Activated gamma-delta T cell treated with anti-CD3 and anti-CD28 coated beads, Interleukin-2, amount 50 U/mL, for 16 hours (primary cell): ENCODE data around the gene RPS19BP1.
"Not testable (repeated sequence)": the region's sequence is repeated elsewhere in the genome, so short reads cannot be mapped to it uniquely, and the experiment has no call there.

Experiments
- DNase-seq: peaks from one replicate; pipeline ENCODE4 v3.0.0-alpha.2; 2020; ENCODE audit warnings: low read depth

Gene RPS19BP1

DNA sequence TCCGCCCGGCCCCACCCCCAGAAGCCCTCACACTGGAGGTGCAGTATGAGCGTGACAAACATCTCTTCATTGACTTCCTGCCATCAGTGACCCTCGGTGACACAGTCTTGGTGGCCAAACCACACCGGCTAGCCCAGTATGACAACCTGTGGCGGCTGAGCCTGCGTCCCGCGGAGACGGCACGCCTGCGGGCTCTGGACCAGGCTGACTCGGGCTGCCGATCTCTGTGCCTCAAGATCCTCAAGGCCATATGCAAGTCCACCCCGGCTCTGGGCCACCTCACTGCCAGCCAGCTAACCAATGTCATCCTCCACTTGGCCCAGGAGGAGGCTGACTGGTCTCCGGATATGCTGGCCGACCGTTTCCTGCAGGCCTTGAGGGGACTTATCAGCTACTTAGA lies 18.8 kb downstream of the RPS19BP1 start:
- DNase-seq, result no peak

DNA sequence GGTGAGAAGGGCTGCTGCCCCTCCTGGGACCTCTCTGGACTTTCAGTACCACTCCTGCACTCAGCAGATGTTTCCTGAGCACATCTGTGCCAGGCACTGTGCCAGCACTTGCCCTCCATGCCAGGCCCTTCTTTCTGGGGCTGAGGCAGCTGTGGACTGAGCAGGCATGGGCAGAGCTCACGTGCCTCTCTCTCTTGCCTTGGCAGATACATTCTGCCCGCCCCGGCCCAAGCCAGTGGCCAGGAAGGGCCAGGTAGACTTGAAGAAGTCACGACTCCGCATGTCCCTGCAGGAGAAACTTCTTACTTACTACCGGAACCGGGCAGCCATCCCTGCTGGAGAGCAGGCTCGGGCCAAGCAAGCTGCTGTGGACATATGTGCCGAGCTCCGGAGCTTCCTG lies 20.5 kb downstream of the RPS19BP1 start:
- DNase-seq, result no peak

DNA sequence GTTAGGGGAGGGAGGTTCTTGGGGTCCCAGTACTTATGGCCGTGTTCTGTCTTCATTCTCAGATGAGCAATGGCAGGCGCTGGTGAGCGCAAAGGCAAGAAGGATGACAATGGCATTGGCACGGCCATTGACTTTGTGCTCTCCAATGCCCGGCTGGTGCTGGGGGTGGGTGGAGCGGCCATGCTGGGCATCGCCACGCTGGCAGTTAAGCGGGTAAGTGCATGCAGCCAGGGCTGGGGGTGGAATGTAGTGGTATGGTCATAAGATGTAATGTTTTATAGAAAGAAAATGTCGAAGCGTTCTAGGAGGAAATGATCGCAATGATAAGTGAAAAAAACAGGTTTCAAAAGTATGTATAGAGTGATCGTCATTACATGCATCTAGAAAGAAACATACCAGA lies 21.3 kb downstream of the RPS19BP1 start:
- no peak for DNase-seq

DNA sequence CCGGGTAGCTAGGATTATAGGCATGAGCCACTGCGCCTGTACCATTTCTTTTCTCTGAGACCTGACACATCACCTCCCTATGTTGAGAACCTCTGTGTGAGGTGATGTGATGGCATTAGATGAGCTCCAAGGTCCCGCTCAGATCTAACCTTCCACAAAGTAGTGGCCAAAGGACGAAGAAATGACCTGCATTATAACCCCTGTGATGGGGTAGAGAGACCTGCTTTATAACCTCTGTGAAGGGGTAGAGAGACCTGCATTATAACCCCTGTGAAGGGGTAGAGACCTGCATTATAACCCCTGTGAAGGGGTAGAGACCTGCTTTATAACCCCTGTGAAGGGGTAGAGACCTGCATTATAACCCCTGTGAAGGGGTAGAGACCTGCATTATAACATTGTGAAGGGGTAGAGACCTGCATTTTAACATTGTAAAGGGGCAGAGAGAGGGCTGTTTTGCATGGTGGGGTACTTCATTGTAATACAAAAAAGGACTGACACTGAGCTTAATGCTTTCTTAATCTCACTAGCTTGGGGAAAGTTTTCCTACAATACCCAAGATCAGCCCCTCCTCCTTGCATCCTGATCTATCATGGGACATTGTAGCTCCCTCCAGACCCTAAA lies 21.9 kb downstream of the RPS19BP1 start:
- no peak for DNase-seq

DNA sequence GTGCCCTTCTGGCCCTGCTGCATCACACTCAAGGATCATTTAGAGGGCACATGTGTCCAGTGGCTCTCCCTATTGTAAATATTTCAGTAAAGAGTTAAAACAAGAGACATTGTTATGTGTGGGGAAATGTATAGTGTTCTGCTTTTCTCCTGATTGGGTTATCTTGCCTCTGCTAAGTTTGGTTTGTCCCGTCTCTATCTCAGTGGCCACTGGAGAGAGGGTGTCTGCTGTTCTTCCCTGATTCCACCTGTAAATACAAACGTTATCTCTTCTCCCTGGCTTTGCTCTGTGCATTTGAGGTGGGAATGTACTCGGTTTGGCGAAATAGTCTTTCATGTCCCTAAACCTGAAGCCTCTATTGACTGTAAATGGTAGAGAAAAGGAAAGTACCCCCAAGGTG lies 24.2 kb downstream of the RPS19BP1 start:
- no peak for DNase-seq

DNA sequence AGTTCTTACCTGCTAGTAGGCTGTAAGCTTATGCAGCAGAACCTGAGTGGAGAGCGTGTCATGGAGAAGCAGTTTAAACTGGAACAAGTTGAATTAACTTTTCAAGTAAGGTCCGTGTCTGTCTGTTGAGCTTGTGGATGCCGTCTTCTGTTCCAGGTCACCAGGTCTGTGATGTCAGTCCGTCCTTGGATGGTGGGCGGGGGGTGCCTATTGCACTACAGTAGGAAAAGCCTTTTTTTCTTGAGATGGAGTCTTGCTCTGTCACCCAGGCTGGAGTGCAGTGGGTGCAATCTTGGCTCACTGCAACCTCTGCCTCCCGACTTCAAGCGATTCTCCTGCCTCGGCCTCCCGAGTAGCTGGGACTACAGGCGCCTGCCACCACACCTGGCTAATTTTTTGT lies 25.5 kb downstream of the RPS19BP1 start:
- DNase-seq, result not testable (repeated sequence)

DNA sequence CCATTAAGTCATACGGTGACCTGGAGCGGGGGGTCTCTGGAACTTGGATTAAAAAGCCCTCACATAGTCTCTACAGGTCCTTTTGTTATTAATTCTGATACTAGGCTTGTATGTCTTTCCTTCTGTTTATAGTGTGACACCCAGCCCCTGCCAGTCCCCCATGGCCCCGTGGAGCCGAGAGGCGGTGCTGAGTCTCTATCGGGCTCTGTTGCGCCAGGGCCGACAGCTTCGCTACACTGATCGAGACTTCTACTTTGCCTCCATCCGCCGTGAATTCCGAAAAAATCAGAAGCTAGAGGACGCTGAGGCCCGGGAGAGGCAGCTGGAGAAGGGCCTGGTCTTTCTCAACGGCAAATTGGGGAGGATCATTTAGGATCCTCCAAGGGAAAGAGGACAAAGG lies 28.5 kb downstream of the RPS19BP1 start:
- DNase-seq, result no peak

DNA sequence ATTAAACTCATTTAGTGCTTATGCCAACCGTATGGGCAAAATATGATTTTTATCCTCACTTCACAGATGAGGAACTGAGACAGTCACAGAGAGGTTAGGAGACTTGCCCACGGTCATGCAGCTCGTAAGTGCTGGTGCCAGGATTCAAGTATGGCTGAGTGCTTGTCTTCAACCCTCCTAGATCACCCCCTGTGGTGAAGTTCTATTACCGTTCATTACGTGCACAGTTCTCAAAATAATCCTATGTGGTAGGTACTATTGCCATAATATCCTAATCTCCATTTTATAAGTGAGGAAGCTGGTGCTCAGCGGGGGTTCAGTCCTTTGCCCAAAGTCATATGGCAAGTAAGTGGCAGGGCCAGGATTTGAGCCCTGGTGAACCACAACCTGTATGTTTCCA lies 28.9 kb downstream of the RPS19BP1 start:
- DNase-seq, result no peak

DNA sequence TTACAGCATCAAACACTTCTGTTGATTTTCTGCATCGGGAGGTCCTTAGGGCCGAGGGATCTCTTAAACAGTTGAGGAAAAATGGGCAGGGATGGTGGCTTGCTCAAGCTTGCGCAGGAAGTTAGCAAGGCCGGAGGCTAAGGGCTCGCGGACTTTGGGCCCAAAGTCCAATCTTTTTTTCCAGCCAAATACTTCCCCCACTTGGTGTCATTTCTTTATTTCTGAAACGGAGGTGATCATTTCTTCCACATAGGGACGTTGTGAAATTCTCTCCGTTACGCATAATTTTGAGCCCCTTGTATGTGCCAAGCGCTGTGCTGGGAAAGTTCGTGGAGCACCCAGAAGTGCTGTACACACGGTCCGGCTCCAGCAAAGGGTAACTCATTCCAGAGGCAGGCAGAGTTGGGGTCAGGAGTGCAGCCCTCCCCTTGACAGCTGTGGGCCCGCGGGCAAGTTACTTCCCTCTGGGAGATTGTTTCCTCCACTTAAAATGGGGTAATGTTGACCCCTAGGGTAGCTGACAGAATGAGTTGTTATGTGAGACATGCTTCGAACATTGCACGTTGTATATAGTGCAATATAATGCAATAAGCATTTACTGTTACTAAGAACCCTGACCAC lies 29.6 kb downstream of the RPS19BP1 start:
- DNase-seq, result no peak

DNA sequence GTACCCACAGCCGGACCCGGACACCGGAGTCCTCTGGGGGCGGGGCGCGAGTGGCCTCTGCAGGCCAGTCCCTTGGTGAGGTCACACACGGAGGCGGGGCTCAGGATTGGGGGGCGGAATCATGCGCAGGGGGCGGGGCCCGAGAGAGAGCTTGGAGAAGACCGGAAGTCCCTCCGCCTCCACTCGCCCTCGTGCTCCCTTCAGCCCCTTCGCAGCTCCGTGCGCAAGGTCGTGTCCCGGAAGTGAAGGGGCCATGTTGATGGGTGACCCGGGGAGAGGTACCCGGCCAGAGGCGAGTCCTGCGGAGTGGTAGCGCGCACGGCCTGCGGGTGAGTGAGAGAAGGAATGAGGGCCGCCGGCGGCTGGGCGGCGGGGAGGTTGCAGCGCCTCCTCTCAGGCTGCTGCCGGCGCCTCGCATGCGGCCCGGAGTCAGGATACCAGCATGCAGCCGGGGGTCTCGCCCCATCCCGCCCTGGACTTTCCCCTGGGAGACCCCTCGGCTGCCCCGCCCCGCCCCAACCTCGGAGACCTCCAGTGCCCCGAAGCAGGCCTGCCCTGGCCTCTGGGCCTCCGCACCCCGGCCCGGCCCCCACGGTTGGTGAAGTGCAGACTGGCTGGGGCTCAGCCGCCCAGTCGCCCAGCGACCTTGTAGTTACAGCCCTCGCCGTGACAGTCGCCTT lies 30.3 kb downstream of the RPS19BP1 start, which contains the start of gene MIEF1:
Gene MIEF1, plus strand, starts transcription at position 182 of the 680 bp plus-strand sequence. CDS start 9,005 bp downstream, outside the sequence.
- DNase-seq, result peak; percentile 86

DNA sequence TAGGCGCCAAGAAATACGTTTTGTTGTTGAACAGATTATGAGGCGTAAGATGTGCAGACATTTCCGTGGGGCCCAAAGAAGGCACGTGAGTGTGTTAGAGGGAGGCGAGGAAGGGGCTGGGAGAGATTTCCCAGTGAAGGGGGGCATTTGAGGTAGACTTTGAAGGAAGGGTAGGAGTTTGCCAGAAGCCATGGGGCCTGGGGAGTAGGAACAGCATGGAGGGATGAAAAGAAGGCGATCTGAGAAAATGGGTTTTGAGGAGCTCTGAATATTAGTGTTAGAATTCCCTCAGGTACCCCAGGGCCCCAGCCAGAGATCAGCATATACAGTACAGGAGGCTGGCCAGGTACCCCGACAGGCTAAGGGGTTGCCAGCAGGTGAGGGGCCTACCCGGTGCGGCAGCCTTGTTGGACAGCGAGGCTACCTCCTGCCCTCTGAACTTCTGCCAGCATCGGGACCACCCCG lies 30.9 kb downstream of the RPS19BP1 start:
- DNase-seq, result no peak

DNA sequence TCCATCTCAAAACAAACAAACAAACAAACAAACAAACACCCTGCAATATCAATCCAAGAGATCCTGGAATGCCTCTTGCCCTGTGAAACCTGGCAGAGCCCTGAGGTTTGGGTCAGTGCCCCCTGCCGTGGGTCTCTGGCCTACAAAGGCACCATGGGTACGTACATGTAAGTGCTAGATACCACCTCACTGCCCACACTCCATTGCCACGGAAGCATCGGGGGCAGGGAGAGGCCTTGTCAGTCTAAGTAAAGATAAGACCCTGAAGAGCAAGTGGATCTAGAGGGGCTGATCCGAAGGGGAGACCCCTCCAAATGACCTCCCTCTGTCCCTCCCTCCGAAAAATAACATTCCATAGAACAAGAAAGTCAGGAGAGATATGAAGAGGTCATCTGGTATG lies 32.4 kb downstream of the RPS19BP1 start:
- no peak for DNase-seq

DNA sequence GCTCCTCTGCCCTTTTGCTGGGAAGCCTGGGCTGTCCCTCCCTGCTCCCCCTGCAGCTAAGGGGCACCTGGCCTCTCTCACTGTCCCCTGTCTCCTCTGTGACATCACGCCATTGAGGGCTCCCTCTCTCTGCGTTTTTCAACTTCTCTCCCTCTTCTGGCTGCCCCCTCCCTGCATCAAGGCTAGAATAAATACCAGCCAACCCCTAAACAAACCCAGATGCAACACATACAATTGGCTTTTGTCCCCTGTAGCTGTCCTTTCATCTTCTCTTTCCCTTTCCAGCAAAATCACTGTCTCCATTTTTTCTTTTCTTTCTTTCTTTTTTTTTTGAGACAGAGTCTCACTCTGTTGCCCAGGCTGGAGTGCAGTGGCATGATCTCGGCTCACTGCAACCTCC lies 33.7 kb downstream of the RPS19BP1 start:
- no peak for DNase-seq

DNA sequence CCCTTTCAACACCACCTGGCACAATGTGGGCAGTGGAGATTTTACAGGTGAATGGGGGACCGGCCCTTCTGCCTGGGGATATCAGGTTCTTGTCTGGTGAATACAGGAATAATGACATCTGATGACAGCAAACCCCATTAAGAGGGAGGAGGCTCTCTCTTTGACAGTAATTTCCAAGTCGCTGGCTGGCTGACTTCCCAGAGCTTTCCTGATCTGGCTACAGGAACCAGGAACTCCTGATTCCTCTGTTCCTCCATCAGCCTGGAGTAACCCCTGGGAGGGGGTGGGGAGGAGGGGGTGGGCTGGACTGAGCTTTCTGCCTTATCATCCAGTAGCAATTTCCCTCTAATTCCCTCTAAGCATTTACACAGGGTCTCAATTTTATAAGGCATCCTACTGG lies 34.2 kb downstream of the RPS19BP1 start:
- no peak for DNase-seq

DNA sequence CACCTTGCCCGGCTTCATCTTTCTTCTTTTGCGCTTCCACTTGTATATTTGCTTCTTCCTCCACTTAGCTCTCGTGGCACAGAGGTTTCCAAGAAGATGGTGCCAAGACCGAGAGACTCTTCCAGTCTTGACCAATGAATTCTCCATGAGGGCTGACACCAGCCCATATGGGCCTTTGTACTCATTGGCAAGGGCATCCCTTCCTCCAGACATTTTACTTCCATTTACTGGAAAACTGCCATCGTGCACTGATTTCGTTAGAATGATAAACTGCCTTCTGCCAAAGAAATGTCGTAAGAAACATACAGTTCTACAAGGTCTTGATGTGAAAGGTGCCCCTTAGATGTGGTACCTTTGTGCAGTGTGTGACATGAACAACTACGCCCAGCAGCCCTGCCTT lies 35.1 kb downstream of the RPS19BP1 start:
- DNase-seq, result no peak

DNA sequence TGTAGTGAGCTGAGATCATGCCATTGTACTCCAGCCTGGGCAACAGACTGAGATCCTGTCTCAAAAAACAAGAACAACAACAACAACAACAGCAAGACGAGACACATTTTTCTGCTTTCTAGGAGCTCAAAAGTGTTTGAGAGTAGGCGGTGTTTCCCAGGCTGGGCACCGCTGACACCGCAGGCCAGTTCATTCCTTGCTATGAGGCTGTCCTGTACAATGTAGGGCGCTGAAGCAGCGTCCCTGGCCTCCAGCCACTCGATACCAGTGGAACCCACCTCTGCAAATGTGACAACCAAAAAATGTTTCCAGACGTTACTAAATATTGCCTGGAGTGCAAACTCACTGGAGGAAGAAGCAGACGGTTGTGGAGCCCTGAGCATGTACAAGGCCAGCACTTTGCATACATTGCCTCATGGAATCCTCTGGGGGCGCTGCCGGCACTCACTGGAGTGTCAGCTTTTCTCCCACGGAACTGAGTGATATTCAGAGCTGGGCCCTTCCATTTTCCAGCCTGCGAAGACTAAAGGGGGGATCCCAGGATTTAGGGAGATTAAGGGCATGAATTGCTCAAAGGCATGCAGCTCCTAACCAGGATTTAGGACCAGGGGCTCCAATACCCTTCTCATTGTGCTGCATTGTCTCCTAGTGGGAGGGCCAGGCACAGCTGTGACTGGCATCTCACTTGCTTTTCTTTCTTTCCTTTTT lies 36.3 kb downstream of the RPS19BP1 start:
- DNase-seq, result no peak

DNA sequence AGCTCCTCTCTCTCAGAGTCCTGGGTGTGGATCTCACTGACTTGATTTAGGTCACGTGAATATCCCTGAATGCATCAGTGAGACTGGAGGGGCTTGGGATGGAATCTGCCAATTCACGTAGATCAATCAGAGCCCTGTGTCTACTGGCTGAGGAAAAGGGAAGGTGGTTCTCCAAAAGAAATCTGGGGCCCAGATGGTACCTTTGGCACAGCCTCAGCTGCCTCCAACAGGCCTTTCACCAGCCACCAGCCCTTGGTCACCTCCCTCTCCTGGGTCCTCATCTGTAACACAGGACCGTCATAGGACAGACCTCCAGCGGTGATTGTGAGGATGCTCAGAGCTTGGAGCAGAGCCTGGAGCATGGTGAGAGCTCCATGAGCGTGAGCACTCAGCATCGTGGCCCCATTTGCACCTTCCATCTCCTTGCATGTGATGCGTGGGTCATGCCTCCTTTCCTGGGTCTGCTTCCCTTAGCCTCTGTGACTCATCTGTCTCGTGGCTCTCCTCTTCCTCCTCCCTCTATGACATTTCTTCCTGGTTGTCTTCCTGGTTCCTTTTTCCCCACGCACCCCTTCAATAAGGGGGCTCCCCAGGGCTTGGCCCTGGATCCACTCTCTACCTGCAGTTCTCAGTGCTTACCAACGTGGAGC lies 38.0 kb downstream of the RPS19BP1 start:
- no peak for DNase-seq

DNA sequence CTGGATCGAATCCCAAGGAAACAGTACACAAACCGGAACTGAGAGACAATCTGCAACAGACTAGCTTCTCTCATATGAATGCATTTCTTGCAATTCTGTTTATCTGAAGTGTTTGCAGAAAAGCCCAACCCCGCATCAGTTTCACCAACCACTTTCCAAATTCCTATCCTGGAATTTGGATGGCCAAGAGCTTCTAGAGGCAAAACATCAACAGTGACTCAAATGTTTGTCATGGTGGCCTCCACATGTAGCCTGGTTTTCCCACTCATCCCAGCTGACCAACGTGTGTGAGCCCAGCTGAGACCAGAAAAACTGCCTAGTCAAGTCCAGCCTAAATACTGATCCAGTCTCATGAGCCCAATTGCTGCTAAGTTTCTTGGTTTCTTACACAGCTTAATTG lies 38.8 kb downstream of the RPS19BP1 start:
- DNase-seq, result no peak

DNA sequence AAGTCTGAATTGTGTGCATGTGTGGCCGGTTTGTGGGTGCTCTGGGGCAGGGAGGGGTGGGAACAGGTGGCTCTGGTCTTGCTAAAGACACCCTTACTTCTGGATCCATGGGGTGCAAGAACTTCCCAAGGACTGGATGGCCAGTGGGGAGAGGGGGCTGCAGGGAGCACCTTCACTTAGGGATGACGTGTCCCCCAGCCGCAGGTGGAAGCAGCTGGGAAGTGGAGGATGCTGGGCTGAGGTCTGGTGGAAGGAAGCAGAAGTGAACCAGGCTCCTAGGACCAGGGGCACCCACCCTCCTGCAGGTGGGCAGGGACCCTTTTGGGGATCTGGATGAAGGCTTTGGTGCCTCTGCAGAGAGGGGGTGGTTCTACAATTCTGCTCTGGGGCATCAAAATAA lies 40.4 kb downstream of the RPS19BP1 start:
- DNase-seq, result no peak

DNA sequence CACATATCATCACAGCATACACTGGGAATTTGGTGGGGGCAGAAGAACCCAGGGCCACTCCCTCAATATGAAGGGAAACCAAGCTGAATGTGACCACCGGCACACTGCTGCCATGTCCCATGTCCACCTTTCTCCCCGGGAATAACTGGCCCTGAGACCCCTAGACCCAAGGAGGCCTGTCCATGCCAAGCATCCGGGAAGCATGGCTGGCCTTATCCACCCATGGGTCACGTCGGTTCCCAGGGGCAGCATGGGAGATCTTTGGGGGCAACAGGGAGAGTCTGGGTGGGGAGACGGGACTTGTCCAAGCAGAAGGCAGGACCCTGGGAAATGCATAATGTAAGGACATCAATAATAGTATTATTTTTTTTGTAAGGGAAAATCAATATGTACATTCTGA lies 40.9 kb downstream of the RPS19BP1 start:
- no peak for DNase-seq

DNA sequence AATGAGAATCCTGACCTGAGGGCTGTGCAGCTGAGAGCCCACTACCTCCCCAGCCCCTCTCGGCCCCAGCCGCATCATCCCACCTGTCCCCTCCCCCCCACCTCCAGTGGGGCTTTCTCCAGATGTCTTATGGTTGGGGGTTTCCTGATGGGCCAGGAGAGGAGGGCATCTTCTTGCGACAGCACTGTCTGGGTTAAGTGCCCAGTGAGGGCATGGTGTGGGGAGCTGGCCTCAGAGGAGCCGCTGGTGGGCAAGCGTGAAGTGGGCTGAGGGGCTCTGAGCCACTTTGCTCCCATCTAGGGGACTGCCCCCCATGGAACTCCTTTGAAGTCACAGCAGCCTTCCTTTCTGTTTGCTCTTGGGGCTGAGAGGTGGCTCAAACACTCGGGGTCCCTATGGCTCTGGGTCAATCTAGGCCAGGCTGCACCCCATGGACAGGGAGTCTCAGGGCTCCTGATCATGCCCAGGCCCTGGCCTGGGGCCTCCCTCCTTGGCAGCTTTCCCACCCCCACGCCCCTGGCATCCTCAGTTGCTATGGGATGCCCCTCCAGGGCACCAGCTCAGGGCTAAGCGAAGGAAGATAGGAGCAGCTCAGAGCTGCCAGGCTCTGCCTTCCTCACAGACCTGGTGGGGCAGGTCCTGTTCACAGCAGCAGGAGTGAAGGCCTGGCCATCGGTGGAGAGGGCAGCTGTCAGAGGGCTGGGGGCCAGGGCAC lies 41.4 kb downstream of the RPS19BP1 start:
- no peak for DNase-seq
